ENCODE results near the gene FNBP1.
A peak's percentile ranks its signal among the peaks of the same experiment; 100 is the strongest.
"Not testable (repeated sequence)": the region's sequence is repeated elsewhere in the genome, so short reads cannot be mapped to it uniquely, and the experiment has no call there.

The FNBP1 gene

GRCh38 chr9:129989362-129989708 is 53.7 kb downstream of the FNBP1 start:
- DNase-seq, result no peak

- DNase-seq, result no peak
These were observed 54.2 kb downstream of the FNBP1 start for GRCh38 chr9:129988607-129989361.

- DNase-seq, result no peak
These were observed 55.0 kb downstream of the FNBP1 start for GRCh38 chr9:129987941-129988340.

- no peak for DNase-seq
These were observed 55.9 kb downstream of the FNBP1 start for GRCh38 chr9:129987047-129987446.

GRCh38 chr9:129984589-129984988 is 58.4 kb downstream of the FNBP1 start:
- not testable (repeated sequence) for DNase-seq

- no peak for DNase-seq
These were observed 59.1 kb downstream of the FNBP1 start for GRCh38 chr9:129983891-129984290.

GRCh38 chr9:129981180-129981907 is 61.6 kb downstream of the FNBP1 start:
- DNase-seq, result no peak

- DNase-seq, result not testable (repeated sequence)
These were observed 62.8 kb downstream of the FNBP1 start for GRCh38 chr9:129980224-129980623.

GRCh38 chr9:129979071-129979745 is 63.8 kb downstream of the FNBP1 start:
- no peak for DNase-seq

GRCh38 chr9:129972816-129973215 is 70.2 kb downstream of the FNBP1 start:
- no peak for DNase-seq

- DNase-seq, result peak; percentile 89
These were observed 74.1 kb downstream of the FNBP1 start for GRCh38 chr9:129968690-129969485.

GRCh38 chr9:129964901-129965734 is 77.9 kb downstream of the FNBP1 start:
- peak; percentile 79 for DNase-seq

- DNase-seq, result peak; percentile 54
These were observed 79.9 kb downstream of the FNBP1 start for GRCh38 chr9:129962889-129963703.

- DNase-seq, result no peak
These were observed 80.5 kb downstream of the FNBP1 start for GRCh38 chr9:129962451-129962864.

- DNase-seq, result no peak
These were observed 84.2 kb downstream of the FNBP1 start for GRCh38 chr9:129958796-129959195.

GRCh38 chr9:129954868-129955550 is 88.0 kb downstream of the FNBP1 start:
- DNase-seq, result peak; percentile 32

GRCh38 chr9:129953736-129954135 is 89.3 kb downstream of the FNBP1 start:
- no peak for DNase-seq

GRCh38 chr9:129952337-129952736 is 90.7 kb downstream of the FNBP1 start:
- DNase-seq, result no peak

- DNase-seq, result no peak
These were observed 93.2 kb downstream of the FNBP1 start for GRCh38 chr9:129949821-129950220.

GRCh38 chr9:129948626-129949025 is 94.4 kb downstream of the FNBP1 start:
- DNase-seq, result not testable (repeated sequence)

Measured in fibroblast of skin of right biceps (primary cell).